ENCODE results near the gene PAFAH1B2. TPM values are rescaled to one million over a fixed set of nuclear protein-coding genes. Genes with fewer than 3 reads are reported as not detected.

The PAFAH1B2 gene
- total RNA-seq, 6 donors from 2014 or later, result 63.9 to 101 (median 81.3) TPM

- ATAC-seq (ENCODE audit: low FRiP score in 2 of 2), result no peak
- H3K27ac ChIP-seq, result no peak overlapping the region
- no peaks in the 10 kb centered on the region for H3K9me3 ChIP-seq
- no peak overlapping the region for H3K4me3 ChIP-seq
- H3K36me3 ChIP-seq, result peaks cover 3 to 49% (median 18%) of the 10 kb centered on the region in 4 donors
- DNase-seq, result no peak
- TF ChIP-seq POLR2AphosphoS5 (IDR thresholded peaks at IDR 0.05), result no peak
- no peak for TF ChIP-seq POLR2A (IDR thresholded peaks at IDR 0.05)
- no peak for TF ChIP-seq CTCF (IDR thresholded peaks at IDR 0.05)
- TF ChIP-seq EP300 (IDR thresholded peaks at IDR 0.05), result no peak
- 91 to 99% methylated on average over 3 of the region's 3 CpGs for WGBS, 2 donors
- H3K27me3 ChIP-seq, result no peaks in the 10 kb centered on the region
- H3K4me1 ChIP-seq, result no peaks in the 10 kb centered on the region
Measured at GRCh38 chr11:117210620-117211019, 66.5 kb downstream of the PAFAH1B2 start.

GRCh38 chr11:117212697-117213355 is 68.7 kb downstream of the PAFAH1B2 start:
- H3K27ac ChIP-seq, result no peak overlapping the region
- no peak for ATAC-seq (ENCODE audit: low FRiP score in 2 of 2)

GRCh38 chr11:117214404-117215110 is 70.5 kb downstream of the PAFAH1B2 start:
- H3K36me3 ChIP-seq, result peaks cover 17 to 81% (median 48%) of the 10 kb centered on the region in 4 donors
- H3K27ac ChIP-seq, result no peak overlapping the region

More at GRCh38 chr11:117212697-117213355, 68.7 kb downstream of the PAFAH1B2 start:
- DNase-seq, result no peak
- WGBS, 2 donors, result 93 to 94% methylated on average over 11 of the region's 11 CpGs
- H3K36me3 ChIP-seq, result peaks cover 3 to 66% (median 31%) of the 10 kb centered on the region in 4 donors
- H3K27me3 ChIP-seq, result no peaks in the 10 kb centered on the region
- H3K9me3 ChIP-seq, result no peaks in the 10 kb centered on the region
- H3K4me3 ChIP-seq, result no peak overlapping the region
- TF ChIP-seq POLR2AphosphoS5 (IDR thresholded peaks at IDR 0.05) (no peak), CTCF (IDR thresholded peaks at IDR 0.05) (no peak), EP300 (IDR thresholded peaks at IDR 0.05) (no peak), POLR2A (IDR thresholded peaks at IDR 0.05) (no peak)
- H3K4me1 ChIP-seq, result no peaks in the 10 kb centered on the region

More at GRCh38 chr11:117214404-117215110, 70.5 kb downstream of the PAFAH1B2 start:
- Histone ChIP-seq H3K27me3 (no peaks in the 10 kb centered on the region), H3K4me3 (no peak overlapping the region), H3K4me1 (peaks cover 0 to 3% (median 0%) of the 10 kb centered on the region in 4 donors), H3K9me3 (no peaks in the 10 kb centered on the region)
- ATAC-seq (ENCODE audit: low FRiP score in 2 of 2) (no peak), DNase-seq (no peak)
- TF ChIP-seq CTCF (IDR thresholded peaks at IDR 0.05), result no peak
- no peak for TF ChIP-seq POLR2AphosphoS5 (IDR thresholded peaks at IDR 0.05)
- TF ChIP-seq EP300 (IDR thresholded peaks at IDR 0.05), result no peak
- TF ChIP-seq POLR2A (IDR thresholded peaks at IDR 0.05), result no peak
- 90% methylated on average over 7 of the region's 7 CpGs for WGBS, 2 donors
